Stimulated activated naive CD8-positive, alpha-beta T cell treated with anti-CD3 and anti-CD28 coated beads, Interleukin-15, Interleukin-2, amounts not matched to agents 100 U/mL and 50 U/mL, for 24 hours (primary cell): Measurements from ENCODE around the gene ANKRD33B.
"Not testable (repeated sequence)": the region's sequence is repeated elsewhere in the genome, so short reads cannot be mapped to it uniquely, and the experiment has no call there.

Experiments used
- ATAC-seq: fragments of 150-1000 bp; cut with Tn5 transposase; one replicate; pipeline ENCODE4 v1.10.0; 2021
- DNase-seq: peaks from one replicate; pipeline ENCODE4 v3.0.0; 2021

ANKRD33B gene

DNA sequence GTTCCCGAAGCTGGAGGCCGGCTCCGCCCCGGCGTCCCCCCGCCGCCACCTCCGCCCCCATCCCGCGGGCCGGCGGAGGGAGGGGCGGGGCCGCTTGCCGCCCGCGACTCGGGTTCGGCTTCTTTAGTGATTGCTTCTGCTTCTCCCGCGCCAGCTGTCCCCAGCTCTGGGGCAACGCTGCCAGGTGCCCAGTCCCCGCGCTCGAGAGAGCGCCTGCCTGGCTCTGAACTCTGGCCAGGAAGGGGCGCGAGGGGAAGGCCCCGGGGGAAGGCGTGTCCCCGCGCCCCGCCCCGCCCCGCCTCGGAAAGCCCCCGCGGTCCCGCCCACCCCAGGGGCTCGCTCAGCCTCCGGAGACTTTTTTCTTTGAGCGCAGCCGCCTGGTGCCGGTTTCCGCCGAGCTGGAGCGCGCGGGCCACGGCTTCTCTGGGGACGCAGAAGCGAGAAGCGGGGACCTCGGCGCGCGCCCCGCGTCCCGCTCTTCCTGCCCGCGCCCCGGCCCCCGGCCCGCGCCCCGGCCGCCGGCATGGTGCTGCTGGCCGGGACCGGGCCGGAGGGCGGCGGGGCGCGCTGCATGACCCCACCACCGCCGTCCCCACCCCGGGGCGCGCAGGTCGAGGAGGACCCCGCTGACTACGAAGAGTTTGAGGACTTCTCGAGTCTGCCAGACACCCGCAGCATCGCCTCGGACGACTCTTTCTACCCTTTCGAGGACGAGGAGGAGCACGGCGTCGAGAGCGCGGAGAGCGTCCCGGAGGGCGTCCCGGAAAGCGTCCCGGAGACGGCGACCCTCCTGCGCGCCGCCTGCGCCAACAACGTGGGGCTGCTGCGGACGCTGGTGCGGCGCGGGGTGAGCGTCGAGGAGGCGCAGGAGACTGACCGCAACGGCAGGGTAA, at the start of gene ANKRD33B:
ANKRD33B (plus strand) TSS at position 126 of the 893 bp plus-strand sequence; CDS start at position 524, 398 bp downstream.
- ATAC-seq = peak; percentile 74
- peak; percentile 88 for DNase-seq

DNA sequence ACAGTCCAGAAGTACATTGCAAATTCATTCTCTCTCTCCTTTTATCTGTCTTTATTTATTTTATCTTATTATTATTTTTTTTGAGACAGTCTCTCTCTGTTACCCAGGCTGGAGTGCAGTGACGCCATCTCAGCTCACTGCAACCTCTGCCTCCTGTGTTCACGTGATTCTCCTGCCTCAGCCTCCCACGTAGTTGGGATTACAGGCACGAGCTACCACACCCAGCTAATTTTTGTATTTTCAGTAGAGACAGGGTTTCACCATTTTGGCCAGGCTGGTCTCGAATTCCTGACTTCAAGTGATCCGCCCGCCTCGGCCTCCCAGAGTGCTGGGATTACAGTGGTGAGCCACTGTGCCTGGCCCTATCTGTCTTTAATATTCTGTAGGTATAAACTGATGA, 49.3 kb upstream of the ANKRD33B start:
- DNase-seq, ATAC-seq: not testable (repeated sequence)

DNA sequence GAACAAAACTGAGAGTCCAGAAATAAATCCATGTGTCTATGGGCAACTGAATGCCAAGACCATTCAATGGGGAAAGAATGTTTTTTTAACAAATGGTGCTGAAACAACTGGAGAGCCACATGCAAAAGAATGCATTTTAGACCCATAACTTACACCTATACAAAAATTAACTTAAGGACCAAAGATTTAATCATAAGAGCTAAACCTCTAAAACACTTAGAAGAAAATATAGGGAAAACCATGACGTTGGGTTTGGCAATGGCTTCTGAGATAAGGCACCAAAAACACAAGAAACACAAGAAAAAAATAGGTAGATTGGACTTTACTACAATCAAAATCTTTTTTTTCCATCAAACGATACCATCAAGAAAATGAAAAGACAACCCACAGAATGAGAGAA, 48.4 kb upstream of the ANKRD33B start:
- no peak for DNase-seq
- no peak for ATAC-seq

DNA sequence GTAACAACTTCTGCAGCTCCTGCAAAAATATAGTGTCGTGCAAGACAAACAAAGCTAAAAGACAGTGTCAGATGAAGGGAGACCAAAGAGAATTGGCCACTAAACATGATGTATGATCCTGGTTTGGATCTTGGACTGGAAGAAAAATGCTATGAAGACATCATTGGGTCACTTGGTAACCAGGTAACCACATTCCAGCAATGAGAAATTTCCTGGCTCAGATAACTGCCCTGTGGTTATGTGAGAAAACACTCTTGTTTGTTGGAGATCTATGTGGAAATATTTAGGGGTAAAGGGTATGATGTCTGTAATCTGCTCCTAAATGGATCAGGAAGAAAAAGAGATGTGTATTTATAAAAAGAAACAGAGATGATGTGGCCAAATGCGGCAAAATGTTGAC, 45.5 kb upstream of the ANKRD33B start:
- no peak for ATAC-seq
- DNase-seq = no peak

DNA sequence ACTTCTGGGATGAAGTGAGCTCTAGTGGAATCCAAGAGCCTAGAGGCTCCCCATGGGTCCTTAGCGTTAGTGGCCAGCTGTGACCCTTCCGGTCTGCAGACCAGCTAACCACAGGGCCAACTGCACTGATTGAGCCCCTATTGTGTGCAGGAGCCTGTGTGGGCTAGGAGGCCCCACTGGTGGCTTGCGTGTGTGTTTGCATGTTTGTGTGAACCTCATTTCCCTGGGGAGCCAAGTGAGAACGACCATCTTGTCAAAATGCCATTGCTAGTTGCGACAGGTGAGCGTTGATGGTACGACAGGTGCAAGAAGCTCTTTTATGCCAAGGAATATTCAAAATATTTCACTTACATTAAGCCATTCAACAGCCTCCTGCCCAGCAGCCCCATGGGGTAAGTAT, 44.1 kb upstream of the ANKRD33B start:
- ATAC-seq = no peak

DNA sequence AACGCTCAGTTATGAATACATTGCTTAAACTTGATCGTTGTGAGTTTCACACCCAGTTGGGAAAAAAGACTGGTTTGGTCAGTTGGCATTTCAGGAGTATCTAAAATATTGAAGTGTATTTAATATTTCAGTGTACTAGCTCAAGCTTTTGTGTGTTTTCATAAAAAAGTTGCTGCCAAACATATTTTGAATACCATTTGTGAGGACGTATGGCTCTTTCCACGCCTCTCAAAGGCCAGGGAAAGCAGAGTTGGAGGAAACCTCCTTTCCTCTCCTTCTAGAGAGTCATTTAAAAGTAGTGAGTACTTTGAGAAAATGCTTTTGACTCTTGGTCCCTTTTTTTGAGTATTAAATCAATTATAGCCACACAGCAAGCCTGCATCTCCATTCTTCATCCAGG, 43.2 kb upstream of the ANKRD33B start:
- ATAC-seq (no peak), DNase-seq (no peak)

More for the DNA sequence above, 44.1 kb upstream of the ANKRD33B start:
- no peak for DNase-seq

DNA sequence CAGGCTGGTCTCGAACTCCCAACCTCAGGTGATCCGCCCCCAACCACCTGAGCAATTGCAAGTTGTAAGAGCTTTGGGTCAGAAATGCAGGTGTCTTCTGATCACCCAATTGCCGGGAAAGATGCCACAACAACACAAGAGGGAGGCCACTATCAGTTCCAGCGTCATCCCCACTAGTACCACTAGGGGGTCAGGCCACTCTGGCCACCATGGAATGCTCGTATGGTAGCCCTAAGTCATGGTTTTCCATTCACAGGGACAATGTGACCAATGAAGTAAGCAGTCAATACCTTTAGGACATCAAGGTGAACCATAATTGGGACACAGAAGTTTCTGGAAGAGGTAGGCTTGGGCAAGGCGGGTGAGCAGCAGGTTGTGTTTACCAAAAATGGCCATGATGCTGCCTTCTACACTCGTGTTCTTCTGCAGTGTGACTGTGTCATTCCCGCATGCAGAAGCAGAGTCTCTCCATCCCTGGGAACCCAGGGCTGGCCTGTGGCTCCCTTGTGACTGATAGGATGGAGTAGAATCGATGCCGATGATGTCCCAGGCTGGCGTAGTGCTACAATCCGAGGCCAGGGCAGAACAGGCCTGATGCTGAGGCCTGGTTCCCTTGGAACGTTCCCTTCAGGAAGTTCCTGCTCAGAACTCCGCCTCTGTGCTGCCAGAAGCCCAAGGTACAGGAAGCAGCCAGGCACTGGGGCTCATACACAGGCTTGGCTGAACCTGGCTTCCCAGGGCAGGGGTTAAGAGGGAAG, 42.2 kb upstream of the ANKRD33B start:
- ATAC-seq (no peak), DNase-seq (peak; percentile 20)

DNA sequence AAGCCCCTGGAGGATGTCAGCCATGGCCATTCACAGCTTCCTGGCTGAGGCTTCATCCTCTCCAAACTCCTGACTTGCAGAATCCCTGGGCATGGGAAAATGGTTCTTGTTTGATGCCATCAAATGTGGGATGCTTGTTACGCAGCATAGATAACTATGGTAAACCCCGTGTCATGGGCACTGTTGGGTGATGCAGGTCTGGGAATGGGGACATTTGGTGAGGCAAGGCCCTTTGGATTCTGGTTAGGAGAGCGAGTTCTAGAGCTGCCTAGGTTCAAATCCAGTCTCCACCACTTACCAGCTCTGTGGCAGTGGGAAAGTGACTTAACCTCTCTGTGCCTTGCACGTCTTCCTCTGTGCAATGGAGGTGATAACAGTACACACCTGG, 41.7 kb upstream of the ANKRD33B start:
- no peak for DNase-seq
- ATAC-seq = no peak

DNA sequence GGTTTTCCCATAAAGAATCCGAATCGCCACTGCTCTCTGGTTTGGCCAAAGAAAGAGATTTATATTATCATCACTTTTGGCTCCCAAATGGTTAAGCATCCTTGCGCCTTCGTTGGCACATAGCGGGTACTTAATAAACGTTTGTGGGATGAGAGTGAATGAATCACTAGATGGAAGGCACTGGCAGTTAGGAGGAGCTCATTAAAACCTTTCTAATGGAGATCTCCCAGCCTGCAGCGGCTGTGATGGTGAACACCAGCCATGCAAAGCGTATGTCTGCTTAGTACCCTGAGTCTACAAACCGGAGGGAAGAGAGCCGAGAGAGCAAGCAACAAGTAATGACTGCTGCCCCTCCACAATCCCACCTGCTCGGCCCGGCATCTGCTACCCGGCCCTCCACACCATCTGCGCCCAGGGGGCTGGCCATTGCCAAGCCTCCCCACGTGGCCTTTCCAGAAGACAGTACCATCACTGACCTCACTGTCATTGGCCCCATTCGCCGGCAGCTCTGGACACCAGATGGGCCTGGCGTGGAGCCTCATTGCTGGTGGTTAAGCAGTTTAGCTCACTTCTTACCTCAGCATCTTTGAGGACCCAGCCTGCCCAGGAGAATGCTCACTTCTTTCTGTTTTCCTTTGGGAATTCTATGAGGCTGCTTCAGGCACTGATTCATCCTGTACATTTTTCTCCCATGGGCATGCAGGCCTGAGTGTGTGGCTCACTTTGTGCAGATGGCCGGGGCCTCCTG, 39.3 kb upstream of the ANKRD33B start:
- ATAC-seq = no peak
- no peak for DNase-seq

DNA sequence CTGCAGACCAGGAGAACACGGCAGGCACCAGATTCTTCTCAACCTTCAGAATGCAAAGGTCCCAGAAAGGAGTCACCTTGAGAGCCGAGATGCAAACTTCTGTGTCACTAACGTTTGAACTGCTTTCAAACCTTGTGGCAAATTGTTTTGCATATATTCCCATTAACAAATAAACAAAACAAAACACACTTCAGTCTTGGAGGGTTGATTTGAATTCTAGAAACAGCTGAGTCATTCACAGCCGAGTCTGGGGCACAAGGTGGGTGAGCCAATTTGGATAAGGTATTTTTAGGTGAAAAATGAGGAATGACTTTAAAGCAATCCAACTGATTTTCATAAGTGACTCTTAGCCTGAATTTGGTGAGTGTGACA, 38.8 kb upstream of the ANKRD33B start:
- DNase-seq (no peak), ATAC-seq (no peak)

DNA sequence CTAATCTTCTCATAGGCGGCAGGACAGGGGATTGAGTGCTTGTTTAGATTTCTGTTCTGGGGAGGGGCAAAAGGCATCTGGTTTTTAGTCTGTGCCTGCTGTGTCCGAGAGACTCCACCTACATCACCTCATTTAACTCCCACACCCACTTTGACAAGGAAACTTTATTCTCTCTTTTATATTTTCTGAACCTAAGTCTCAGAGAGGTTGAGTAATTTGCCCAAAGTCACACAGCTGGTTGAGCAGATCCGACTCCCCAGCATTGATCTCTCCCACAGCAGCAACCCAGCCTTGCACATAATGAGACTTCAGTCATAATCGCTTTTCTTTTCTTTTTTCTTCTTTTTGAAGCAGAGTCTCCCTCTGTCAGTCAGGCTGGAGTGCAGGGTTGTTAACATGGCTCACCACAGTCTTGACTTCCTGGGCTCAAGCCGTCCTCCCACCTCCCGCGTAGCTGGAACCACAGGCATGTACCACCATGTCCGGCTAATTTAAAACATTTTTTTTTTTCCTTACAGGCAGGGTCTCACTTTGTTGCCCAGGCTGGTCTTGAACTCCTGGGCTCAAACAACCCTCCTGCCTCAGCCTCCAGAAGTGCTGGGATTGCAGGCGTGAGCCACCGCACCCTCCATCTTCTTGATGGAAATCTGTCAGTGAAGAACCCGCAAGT, 36.5 kb upstream of the ANKRD33B start:
- ATAC-seq (no peak), DNase-seq (no peak)

DNA sequence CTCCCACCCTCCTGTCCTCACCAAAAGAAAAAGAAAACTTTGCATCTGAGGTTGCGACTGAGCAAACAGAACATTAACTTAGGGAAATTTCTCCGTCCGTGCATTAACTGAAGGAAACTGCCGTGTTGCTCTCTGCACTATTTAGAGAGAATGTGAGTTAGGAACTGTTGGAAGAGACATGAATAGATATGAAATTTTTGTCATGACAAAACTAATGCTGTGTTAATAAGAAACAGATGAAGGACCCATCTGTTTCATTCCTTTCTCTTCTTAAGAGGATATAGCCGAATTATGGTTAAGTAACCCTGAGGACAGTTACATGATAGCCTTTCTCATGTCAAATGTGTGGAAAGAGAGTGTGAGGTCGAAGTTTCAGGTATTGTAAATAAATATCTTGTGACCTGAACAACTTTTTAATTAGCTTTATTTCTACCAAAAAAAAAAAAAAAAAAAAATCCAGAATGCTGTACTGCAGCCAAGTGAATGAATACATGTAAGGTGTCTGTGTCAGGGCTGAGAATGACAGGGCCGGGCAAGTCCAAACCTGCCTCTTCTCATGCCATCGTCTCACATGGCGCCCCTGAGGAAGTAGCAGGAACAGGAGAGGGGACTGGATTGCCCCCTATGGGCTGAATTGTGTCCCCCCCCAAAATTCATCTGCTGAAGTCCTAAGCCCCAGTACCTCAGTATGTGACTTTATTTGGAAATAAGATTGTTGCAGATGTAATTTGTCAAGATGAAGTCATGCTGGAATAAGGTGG, 35.6 kb upstream of the ANKRD33B start:
- no peak for DNase-seq
- no peak for ATAC-seq

DNA sequence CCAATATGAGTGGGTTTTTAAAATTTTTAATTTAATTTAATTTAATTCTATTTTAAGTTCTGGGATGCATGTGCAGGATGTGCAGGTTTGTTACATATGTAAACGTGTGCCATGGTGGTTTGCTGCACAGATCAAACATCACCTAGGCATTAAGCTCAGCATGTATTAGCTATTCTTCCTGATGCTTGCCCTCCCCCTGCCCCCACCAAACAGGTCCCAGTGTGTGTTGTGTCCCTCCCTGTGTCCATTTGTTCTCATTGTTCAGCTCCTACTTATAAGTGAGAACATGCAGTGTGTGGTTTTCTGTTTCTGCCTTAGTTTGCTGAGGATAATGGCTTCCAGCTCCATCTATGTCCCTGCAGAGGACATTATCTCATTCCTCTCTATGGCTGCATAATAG, 35.0 kb upstream of the ANKRD33B start:
- no peak for DNase-seq
- no peak for ATAC-seq

DNA sequence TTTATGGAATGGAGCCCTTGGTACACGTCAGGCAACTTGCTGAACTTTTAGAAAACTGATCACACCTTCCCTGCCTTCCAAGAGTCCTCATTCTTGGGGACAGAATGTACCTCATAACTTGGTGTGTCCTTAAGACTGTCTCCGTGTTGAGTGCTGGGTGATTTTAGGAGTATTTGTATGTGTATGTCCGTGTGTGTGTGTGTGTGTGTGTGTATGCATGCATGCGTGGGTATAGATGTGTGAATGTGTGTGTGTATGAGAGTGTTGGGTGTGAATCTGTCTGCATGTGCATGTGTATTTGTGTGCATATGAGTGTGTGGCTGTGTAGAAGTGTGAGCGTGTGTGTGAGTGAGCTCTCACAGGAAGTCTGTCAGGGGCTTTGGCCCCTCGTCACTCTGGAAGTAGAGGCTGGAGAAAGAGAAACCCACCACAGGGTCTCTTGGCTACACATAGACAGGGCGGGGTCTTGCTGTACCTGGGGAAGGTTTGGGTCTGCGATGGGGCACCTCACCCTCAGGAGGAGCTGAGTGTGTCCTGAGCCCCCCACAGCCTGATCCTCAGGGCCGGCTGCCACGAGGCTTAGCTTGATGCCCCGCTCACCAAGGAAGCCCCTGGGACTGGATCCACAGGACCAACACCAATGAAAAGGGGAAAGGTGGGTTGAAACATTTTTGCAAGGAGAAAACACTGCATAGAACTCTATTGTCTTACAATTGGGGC, 33.1 kb upstream of the ANKRD33B start:
- DNase-seq (no peak), ATAC-seq (no peak)

DNA sequence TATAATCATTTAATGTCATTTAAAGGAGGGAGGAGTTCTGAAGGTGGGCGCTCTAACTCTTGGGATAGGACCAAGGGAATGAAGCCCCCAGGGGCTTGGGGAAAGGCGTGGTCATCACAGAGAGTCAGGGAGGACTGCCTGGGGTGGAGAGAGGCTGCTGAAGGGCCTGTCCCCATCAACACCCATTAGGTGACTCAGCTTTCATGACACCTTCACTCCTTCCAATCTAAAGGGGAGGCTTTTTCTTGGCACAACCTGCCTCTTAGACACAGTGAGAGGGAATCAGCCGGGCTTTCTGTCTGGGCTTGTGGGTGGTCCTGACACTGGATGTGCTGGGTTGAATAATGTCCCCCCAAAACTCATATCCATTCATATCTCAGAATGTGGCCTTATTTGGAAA, 31.4 kb upstream of the ANKRD33B start:
- DNase-seq (no peak), ATAC-seq (no peak)

DNA sequence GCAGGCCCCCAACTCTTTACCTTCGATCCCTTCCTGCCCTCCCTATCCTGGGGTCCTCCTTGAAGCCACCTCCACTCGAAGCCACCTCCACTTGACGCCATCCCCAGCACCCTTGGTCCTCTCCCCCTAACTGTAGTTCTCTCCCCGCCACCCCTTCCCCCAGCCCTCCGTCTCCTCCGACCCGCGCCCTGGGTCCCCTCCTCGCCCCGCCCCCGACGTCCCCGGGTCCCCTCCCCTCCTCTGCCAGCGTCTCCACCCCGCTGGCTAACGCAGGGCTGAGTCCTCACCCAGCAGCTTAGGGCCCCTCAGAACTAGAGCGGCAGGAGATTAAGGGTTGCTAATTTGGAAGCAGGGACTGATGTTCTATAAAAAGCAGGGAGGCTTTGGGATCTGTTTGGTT, 30.6 kb upstream of the ANKRD33B start:
- DNase-seq = no peak
- ATAC-seq = no peak

DNA sequence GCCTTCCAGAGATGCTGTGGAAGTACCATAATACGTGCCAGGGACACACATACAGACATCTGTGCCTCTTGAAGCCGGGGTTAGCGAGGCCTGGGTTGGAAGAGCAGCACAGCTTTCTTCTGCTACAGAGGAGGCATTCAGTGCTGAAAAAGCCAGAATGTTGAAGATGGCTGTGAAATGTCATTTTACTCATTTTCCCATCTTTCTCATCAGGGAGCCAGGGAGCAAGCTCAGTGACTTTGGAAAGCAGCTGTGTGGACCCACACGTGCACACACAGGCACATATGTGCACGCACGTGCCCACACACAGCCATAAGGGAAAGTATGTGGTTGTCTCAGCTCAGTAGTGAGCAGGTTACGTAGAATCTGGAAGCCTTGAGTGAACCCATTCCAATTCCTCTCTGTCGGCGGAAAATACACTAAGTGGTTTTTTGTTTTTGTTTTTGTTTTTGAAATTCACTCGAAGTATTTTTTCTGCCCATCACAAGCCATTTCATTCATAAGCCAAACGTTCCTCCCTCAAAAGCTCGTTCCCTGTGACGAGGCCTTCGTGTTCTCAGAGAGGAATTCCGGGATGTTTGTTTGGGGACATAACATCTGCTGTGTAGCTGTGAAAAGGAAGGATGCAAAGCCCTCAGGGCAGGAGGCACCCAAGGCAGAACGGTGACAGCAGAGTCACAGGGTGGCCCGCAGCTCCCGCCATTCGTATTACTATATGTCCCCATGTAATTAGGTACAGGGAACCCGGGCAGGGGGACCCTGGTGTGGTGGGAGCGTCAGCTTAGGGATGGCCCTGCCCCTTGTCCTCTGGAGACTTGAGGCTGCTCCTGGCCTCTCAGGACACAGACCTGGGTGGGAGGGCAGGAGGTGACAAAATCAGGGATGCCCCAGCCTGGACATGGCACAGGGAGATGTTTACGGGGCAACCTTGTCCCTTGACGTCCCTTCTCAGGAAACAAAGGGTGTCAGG, 29.0 kb upstream of the ANKRD33B start:
- ATAC-seq (no peak), DNase-seq (no peak)

DNA sequence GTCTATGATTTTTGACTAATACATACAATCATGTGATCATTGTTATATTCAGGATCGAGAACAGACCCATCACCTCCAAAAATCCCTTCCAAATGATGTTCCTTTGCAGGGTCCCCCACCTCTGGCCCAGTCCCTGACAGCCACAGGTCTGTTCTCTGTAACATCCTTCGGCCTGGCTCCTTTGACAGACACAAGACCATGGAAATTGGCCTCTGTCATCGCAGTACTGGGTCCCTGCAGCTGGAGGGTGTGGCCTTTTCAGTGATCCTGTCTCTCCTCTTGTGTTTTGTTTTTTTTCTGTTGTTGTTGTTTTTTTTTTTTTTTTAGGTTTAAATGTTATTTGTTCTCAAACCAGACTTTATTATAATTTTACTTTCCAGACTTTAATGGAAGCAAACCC, 27.4 kb upstream of the ANKRD33B start:
- no peak for ATAC-seq

DNA sequence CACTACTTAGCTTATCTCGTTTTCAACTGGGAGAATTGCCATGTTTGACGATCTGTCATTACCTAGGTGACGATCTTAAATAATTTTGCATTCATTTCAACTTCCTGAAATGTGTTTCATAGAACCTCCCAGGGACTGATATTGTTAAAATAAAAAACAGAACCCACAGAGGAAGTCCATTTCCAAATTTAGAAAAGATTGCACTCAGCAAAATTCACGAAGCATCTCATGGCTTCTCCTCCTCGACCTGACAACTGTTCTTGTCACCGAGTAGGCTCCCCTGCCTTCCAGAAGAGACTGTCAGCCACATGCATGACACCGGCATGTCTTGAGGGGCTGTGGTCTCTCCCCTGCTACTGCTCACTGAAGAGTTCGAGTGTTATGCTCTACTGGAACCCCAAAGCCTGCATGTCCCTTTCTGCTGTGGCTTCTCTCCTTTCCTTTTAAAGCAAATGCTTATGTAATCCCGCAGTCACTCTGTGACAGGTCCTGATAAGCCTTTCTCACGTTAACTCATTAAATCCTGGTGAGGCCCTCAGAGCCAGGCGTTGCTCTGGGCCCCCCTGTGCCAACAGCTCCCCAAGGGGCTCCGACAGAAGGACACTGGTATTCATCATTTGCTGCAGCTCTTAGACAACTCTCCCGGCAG, 26.8 kb upstream of the ANKRD33B start:
- ATAC-seq (peak; percentile 19), DNase-seq (no peak)

More for the DNA sequence above, 27.4 kb upstream of the ANKRD33B start:
- no peak for DNase-seq
